HepG2 (cell line): ENCODE results near the gene ORC3. TPM values are rescaled to one million over a fixed set of nuclear protein-coding genes. Genes with fewer than 3 reads are reported as not detected.

Experiments used
- ATAC-seq: fragments of 200-7000 bp; cut with Tn5 transposase; 3 replicates; pipeline ENCODE4 v1.9.1; 2020; ENCODE audit warnings: mild to moderate bottlenecking, moderate library complexity
- BruUV-seq: library from RNA; stranded (reverse); fragments of 400-500 nt; replicated peaks from 2 replicates; lab custom pipeline; 2021; lab: Mats Ljungman, UMichigan
- CTCF ChIA-PET: fragments of 300-600 bp; formaldehyde crosslinking; extraction: SDS; loops from one replicate; lab custom pipeline; 2021; ENCODE audit warnings: low total read pairs, inconsistent platforms, low intra/inter-chr PET ratio; lab: Yijun Ruan, JAX
- POLR2A ChIA-PET: fragments of 350-600 bp; sonication (Branson Sonifier 250); formaldehyde crosslinking; loops from one replicate; lab custom pipeline; 2020; ENCODE audit warnings: antibody characterized with exemption, inconsistent platforms; lab: Yijun Ruan, JAX
- DNase-seq: peaks from one replicate; pipeline ENCODE4 v3.0.0-alpha.2; 2015; ENCODE audit warnings: low spot score
- FAIRE-seq: peaks from 3 replicates; lab custom pipeline; 2011; peaks lifted over from hg19 to GRCh38; lab: Jason Lieb, UNC
- H2AFZ ChIP-seq: one replicate; pipeline ENCODE4 v1.6.1; 2011; ENCODE audit warnings: low read length, inconsistent platforms
- H3K27ac ChIP-seq: fragments of 300-600 bp; 3 replicates; pipeline ENCODE4 v1.8.0; 2011; ENCODE audit warnings: mixed run types, mild to moderate bottlenecking, mixed read lengths, low read length, inconsistent platforms; ENCODE audit not compliant: insufficient read depth; ENCODE audit errors: extremely low read length
- H3K27me3 ChIP-seq, 2 experiments: fragments of 200-600 bp in 1 of 2; 2 replicates in 1 of 2; 3 replicates in 1 of 2; pipeline versions ENCODE4 v1.6.0 to v1.8.0; 2011; ENCODE audit warnings: low read length in 2 of 2, mild to moderate bottlenecking in 2 of 2, moderate library complexity in 2 of 2, inconsistent platforms in 1 of 2; ENCODE audit not compliant: insufficient read depth in 2 of 2, control insufficient read depth in 1 of 2
- H3K36me3 ChIP-seq, 2 experiments: fragments of 200-600 bp in 1 of 2; replicated peaks in 1 of 2; 2 replicates in 1 of 2; 3 replicates in 1 of 2; pipeline versions ENCODE4 v1.5.1 to v1.8.0; 2011; ENCODE audit warnings: low read length in 2 of 2, inconsistent platforms in 1 of 2; ENCODE audit not compliant: insufficient read depth in 2 of 2, control insufficient read depth in 1 of 2
- H3K4me1 ChIP-seq: 2 replicates; pipeline ENCODE4 v1.5.1; 2012; ENCODE audit warnings: low read length, inconsistent platforms; ENCODE audit not compliant: insufficient read depth
- H3K4me2 ChIP-seq: 2 replicates; pipeline ENCODE4 v1.6.0; 2011; ENCODE audit warnings: low read depth, low read length, inconsistent platforms
- H3K4me3 ChIP-seq, 3 experiments: fragments of 200-600 bp in 1 of 3; sonication (generic), shearing (Covaris generic) in 1 of 3; replicated peaks in 1 of 3; 2 replicates each; pipeline ENCODE4 v1.5.1; 2011 to 2016; ENCODE audit warnings: low read length in 3 of 3, inconsistent platforms in 2 of 3, low read depth in 2 of 3, mild to moderate bottlenecking in 2 of 3, control low read depth in 1 of 3, mixed read lengths in 1 of 3; ENCODE audit not compliant: insufficient read depth in 1 of 3
- H3K79me2 ChIP-seq: one replicate; pipeline ENCODE4 v1.6.1; 2011; ENCODE audit warnings: low read length, inconsistent platforms; ENCODE audit not compliant: insufficient read depth
- H3K9ac ChIP-seq: 2 replicates; pipeline ENCODE4 v1.6.0; 2011; ENCODE audit warnings: mild to moderate bottlenecking, low read depth, low read length, inconsistent platforms; ENCODE audit not compliant: insufficient read depth
- H3K9me3 ChIP-seq: 2 replicates; pipeline ENCODE4 v1.5.1; 2012; ENCODE audit warnings: mild to moderate bottlenecking, low read length
- H4K20me1 ChIP-seq: 2 replicates; pipeline ENCODE4 v1.6.0; 2011; ENCODE audit warnings: inconsistent platforms, mild to moderate bottlenecking, low read length, moderate library complexity; ENCODE audit not compliant: insufficient read depth
- EEA1 ChIP-seq: sonication (generic); formaldehyde crosslinking; IDR thresholded peaks from 2 replicates; pipeline ENCODE4 v1.5.1; 2020; ENCODE audit warnings: mild to moderate bottlenecking, missing genetic modification reagents, borderline replicate concordance
- HMGA1 ChIP-seq: sonication (generic); formaldehyde crosslinking; conservative IDR thresholded peaks from 2 replicates; pipeline ENCODE4 v1.4.0; 2020; ENCODE audit warnings: missing genetic modification reagents
- ZNF546 ChIP-seq: sonication (generic); formaldehyde crosslinking; conservative IDR thresholded peaks from 2 replicates; pipeline ENCODE4 v1.8.1; 2023; ENCODE audit warnings: mild to moderate bottlenecking, missing genetic modification reagents
- ZNF563 ChIP-seq: sonication (generic); formaldehyde crosslinking; IDR thresholded peaks from 2 replicates; pipeline ENCODE4 v1.8.0; 2022; ENCODE audit warnings: mild to moderate bottlenecking, moderate library complexity, missing genetic modification reagents
- in situ Hi-C: cut with HindIII; loops from 2 replicates; pipeline ENCODE4 v1.10.0; 2017; ENCODE audit warnings: low pct_unique_long_range_greater_than_20kb; ENCODE audit not compliant: extremely low pct_ligation_motif_present
- intact Hi-C: fragments of 100-400 bp; cut with micrococcal nuclease; formaldehyde crosslinking; loops from one replicate; pipeline ENCODE4 v1.10.0; 2022; ENCODE audit not compliant: unreplicated experiment
- polyA plus RNA-seq, 8 experiments: library from polyadenylated mRNA; depleted of rRNA in 3 of 8; stranded (reverse) in 7 of 8; unstranded in 1 of 8; fragments of >200 nt; fragmentation: Illumina TruSeq in 4 of 8; extraction: Trizol in 4 of 8; gene quantifications; 2 replicates each; pipeline versions ENCODE4 v1.2.1 to v1.2.3, GENCODE V29; 2011 to 2016; ENCODE audit warnings: low read depth in 4 of 8, missing spikeins in 1 of 8, mixed read lengths in 1 of 8; ENCODE audit not compliant: insufficient read depth in 1 of 8
- total RNA-seq, 5 experiments: library from RNA; depleted of rRNA; stranded (reverse); fragments of >200 nt; fragmentation: Illumina TruSeq; extraction: Trizol; gene quantifications; 2 replicates each; pipeline ENCODE4 v1.2.3, GENCODE V29; 2016; ENCODE audit warnings: low read depth in 1 of 5
- TF ChIP-seq, protein P1 (sequence below): sonication (generic); formaldehyde crosslinking; IDR thresholded peaks from 2 replicates; pipeline ENCODE4 v1.5.0; 2020; ENCODE audit warnings: mild to moderate bottlenecking, missing genetic modification reagents
- TF ChIP-seq, protein P2 (sequence below): sonication (generic); formaldehyde crosslinking; IDR thresholded peaks from 2 replicates; pipeline ENCODE4 v1.4.0; 2020; ENCODE audit warnings: mild to moderate bottlenecking, low read depth, missing genetic modification reagents
- TF ChIP-seq, protein P3 (sequence below): sonication (generic); formaldehyde crosslinking; IDR thresholded peaks from 2 replicates; pipeline ENCODE4 v1.5.1; 2020; ENCODE audit warnings: missing genetic modification reagents, mild to moderate bottlenecking, borderline replicate concordance
- TF ChIP-seq, protein P4 (sequence below): sonication (generic); formaldehyde crosslinking; IDR thresholded peaks from 2 replicates; pipeline ENCODE4 v1.9.0; 2021; ENCODE audit warnings: missing genetic modification reagents, borderline replicate concordance
- TF ChIP-seq, protein P5 (sequence below): sonication (generic); formaldehyde crosslinking; IDR thresholded peaks from 2 replicates; pipeline ENCODE4 v1.4.0; 2020; ENCODE audit warnings: missing genetic modification reagents

ORC3 gene
- total and polyA plus RNA-seq, 2 of the 13 experiments (the other 11 are each of a cell fraction or from before 2014, with no cell fraction given): 21.8 to 43.5 TPM

DNA sequence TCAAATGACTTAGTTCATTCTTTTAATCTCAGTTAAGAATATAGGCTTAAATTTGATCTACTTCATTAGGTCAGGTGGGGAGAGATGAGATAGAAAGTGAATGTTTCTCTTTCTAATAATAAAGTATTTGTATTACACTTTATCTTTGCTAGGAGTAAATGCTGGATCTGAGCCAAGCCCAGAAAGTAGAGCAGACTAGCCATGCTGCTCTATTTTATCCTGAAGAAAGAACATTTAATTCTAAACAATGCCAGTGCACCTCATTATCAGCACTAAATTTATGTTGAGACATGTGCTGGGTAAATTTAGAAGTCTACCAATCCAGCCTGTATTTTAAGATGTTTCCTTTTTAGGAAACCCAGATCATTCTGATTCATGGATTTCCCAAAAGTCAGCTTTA, 68.6 kb downstream of the ORC3 start:
- no peak overlapping the region for H3K9ac ChIP-seq
- no peak overlapping the region for H3K27ac ChIP-seq
- DNase-seq: no peak
- TF ChIP-seq, protein P1, sequence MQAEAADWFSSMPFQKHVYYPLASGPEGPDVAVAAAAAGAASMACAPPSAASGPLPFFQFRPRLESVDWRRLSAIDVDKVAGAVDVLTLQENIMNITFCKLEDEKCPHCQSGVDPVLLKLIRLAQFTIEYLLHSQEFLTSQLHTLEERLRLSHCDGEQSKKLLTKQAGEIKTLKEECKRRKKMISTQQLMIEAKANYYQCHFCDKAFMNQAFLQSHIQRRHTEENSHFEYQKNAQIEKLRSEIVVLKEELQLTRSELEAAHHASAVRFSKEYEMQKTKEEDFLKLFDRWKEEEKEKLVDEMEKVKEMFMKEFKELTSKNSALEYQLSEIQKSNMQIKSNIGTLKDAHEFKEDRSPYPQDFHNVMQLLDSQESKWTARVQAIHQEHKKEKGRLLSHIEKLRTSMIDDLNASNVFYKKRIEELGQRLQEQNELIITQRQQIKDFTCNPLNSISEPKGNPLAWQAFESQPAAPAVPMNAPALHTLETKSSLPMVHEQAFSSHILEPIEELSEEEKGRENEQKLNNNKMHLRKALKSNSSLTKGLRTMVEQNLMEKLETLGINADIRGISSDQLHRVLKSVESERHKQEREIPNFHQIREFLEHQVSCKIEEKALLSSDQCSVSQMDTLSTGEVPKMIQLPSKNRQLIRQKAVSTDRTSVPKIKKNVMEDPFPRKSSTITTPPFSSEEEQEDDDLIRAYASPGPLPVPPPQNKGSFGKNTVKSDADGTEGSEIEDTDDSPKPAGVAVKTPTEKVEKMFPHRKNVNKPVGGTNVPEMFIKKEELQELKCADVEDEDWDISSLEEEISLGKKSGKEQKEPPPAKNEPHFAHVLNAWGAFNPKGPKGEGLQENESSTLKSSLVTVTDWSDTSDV: no peak
- TF ChIP-seq, protein P2, sequence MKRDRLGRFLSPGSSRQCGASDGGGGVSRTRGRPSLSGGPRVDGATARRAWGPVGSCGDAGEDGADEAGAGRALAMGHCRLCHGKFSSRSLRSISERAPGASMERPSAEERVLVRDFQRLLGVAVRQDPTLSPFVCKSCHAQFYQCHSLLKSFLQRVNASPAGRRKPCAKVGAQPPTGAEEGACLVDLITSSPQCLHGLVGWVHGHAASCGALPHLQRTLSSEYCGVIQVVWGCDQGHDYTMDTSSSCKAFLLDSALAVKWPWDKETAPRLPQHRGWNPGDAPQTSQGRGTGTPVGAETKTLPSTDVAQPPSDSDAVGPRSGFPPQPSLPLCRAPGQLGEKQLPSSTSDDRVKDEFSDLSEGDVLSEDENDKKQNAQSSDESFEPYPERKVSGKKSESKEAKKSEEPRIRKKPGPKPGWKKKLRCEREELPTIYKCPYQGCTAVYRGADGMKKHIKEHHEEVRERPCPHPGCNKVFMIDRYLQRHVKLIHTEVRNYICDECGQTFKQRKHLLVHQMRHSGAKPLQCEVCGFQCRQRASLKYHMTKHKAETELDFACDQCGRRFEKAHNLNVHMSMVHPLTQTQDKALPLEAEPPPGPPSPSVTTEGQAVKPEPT (CRISPR knock-in tag): no peak
- TF ChIP-seq, protein P3, sequence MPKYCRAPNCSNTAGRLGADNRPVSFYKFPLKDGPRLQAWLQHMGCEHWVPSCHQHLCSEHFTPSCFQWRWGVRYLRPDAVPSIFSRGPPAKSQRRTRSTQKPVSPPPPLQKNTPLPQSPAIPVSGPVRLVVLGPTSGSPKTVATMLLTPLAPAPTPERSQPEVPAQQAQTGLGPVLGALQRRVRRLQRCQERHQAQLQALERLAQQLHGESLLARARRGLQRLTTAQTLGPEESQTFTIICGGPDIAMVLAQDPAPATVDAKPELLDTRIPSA: no peak
- no peak for TF ChIP-seq ZNF563 (CRISPR knock-in tag)
- TF ChIP-seq HMGA1 (CRISPR knock-in tag): no peak
- TF ChIP-seq, protein P4, sequence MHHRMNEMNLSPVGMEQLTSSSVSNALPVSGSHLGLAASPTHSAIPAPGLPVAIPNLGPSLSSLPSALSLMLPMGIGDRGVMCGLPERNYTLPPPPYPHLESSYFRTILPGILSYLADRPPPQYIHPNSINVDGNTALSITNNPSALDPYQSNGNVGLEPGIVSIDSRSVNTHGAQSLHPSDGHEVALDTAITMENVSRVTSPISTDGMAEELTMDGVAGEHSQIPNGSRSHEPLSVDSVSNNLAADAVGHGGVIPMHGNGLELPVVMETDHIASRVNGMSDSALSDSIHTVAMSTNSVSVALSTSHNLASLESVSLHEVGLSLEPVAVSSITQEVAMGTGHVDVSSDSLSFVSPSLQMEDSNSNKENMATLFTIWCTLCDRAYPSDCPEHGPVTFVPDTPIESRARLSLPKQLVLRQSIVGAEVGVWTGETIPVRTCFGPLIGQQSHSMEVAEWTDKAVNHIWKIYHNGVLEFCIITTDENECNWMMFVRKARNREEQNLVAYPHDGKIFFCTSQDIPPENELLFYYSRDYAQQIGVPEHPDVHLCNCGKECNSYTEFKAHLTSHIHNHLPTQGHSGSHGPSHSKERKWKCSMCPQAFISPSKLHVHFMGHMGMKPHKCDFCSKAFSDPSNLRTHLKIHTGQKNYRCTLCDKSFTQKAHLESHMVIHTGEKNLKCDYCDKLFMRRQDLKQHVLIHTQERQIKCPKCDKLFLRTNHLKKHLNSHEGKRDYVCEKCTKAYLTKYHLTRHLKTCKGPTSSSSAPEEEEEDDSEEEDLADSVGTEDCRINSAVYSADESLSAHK: no peak
- no peak for TF ChIP-seq ZNF546 (CRISPR knock-in tag)
- TF ChIP-seq EEA1 (CRISPR knock-in tag): no peak
- TF ChIP-seq, protein P5, sequence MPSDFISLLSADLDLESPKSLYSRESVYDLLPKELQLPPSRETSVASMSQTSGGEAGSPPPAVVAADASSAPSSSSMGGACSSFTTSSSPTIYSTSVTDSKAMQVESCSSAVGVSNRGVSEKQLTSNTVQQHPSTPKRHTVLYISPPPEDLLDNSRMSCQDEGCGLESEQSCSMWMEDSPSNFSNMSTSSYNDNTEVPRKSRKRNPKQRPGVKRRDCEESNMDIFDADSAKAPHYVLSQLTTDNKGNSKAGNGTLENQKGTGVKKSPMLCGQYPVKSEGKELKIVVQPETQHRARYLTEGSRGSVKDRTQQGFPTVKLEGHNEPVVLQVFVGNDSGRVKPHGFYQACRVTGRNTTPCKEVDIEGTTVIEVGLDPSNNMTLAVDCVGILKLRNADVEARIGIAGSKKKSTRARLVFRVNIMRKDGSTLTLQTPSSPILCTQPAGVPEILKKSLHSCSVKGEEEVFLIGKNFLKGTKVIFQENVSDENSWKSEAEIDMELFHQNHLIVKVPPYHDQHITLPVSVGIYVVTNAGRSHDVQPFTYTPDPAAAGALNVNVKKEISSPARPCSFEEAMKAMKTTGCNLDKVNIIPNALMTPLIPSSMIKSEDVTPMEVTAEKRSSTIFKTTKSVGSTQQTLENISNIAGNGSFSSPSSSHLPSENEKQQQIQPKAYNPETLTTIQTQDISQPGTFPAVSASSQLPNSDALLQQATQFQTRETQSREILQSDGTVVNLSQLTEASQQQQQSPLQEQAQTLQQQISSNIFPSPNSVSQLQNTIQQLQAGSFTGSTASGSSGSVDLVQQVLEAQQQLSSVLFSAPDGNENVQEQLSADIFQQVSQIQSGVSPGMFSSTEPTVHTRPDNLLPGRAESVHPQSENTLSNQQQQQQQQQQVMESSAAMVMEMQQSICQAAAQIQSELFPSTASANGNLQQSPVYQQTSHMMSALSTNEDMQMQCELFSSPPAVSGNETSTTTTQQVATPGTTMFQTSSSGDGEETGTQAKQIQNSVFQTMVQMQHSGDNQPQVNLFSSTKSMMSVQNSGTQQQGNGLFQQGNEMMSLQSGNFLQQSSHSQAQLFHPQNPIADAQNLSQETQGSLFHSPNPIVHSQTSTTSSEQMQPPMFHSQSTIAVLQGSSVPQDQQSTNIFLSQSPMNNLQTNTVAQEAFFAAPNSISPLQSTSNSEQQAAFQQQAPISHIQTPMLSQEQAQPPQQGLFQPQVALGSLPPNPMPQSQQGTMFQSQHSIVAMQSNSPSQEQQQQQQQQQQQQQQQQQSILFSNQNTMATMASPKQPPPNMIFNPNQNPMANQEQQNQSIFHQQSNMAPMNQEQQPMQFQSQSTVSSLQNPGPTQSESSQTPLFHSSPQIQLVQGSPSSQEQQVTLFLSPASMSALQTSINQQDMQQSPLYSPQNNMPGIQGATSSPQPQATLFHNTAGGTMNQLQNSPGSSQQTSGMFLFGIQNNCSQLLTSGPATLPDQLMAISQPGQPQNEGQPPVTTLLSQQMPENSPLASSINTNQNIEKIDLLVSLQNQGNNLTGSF (CRISPR knock-in tag): no peak
- no peak for ATAC-seq
- CTCF ChIA-PET: no interaction called here
- H3K79me2 ChIP-seq: no peaks in the 10 kb centered on the region
- H2AFZ ChIP-seq: no peak overlapping the region
- in situ Hi-C loops: no loop called here
- H3K4me3 ChIP-seq: no peak overlapping the region
- no peaks in the 10 kb centered on the region for H3K9me3 ChIP-seq
- peaks cover 4 to 19% of the 10 kb centered on the region in 2 experiments; a peak in 4 of 5 replicates for H3K36me3 ChIP-seq
- H3K4me2 ChIP-seq: no peak overlapping the region
- H3K27me3 ChIP-seq: no peaks in the 10 kb centered on the region
- no TSS peak for BruUV-seq
- POLR2A ChIA-PET: interaction anchor here (0.7 kb wide), 1 partner anchor 312 kb away, joined by 3 read pairs; no protein-coding TSS in a partner anchor
- intact Hi-C loops: no loop called here
- FAIRE-seq: no peak
- no peaks in the 10 kb centered on the region for H4K20me1 ChIP-seq
- H3K4me1 ChIP-seq: peaks cover 7% of the 10 kb centered on the region
